ENCODE results near the gene NCK2.

- TF ChIP-seq ZNF274 (IDR thresholded peaks at IDR 0.05; ENCODE audit: low read depth, low read length) = no peak
- TF ChIP-seq YY1 (IDR thresholded peaks at IDR 0.05; ENCODE audit: insufficient read depth, insufficient read length) = no peak
- TF ChIP-seq SUZ12 (IDR thresholded peaks at IDR 0.05; ENCODE audit: extremely low read depth, insufficient read depth, insufficient read length) = no peak
These were observed 9.3 kb downstream of the NCK2 start for GRCh38 chr2:105754011-105754410.
